GM19438 (cell line): ENCODE data around the gene ILDR2.

Experiments used
- ATAC-seq: cut with Tn5 transposase; IDR thresholded peaks from one replicate; pipeline ENCODE4 v1.9.1; 2021; ENCODE audit warnings: low read depth; ENCODE audit not compliant: unreplicated experiment

ILDR2 gene

DNA sequence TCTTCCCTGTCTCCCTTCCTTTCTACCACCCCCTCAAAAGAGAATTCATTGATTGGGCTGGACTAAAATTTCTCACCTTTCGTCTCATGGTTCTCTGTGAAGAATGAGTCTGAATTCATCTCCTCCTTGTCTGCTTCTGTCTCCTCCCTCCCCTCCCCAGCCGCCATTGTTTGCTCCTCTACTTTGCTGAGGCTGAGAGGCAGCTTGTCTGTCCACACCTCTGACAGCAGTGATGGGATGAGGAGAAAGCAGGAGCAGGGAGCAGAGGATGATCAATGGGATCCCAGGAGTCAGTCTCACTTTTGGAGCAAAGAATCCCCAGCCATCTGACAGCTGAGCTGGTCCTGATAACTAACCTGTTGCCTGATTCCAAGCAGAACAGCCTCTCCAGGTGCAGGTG lies 2.5 kb downstream of the ILDR2 start:
- no peak for ATAC-seq

DNA sequence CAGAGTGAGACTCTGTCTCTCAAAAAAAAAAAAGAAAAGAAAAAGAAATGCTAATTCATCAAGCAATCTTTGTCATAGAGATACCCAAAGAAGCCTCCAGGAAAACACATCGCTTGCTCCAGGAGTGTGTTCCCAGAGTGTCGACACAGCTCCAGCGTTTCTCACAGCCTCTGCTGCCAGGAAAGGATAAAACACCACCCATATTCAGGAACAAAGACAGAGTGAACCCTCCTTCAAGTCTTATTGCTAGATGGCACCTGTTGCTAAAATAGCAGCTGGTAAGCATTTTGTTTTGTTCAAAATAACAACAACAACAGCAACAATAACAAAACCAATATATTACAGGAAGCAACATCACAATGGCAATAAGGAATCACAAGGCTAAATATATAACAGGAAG lies 3.1 kb downstream of the ILDR2 start:
- no peak for ATAC-seq

DNA sequence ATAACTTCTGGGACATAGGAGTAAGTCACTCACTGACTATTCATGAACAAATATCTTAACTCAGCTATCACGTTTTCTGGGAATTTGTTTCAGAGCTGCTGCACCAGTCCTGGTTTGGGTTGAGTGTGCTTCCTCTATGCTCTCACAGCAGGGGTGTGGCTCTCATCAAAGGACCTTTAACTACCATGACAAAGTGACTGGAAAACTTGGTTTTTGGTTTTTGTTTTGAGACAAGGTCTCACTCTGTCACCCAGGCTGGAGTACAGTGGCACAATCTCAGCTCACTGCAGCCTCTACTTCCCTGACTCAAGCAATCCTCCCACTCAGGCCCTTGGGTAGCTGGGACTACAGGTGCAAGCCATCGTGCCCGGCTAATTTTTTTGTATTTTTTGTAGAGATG lies 4.1 kb downstream of the ILDR2 start:
- no peak for ATAC-seq

DNA sequence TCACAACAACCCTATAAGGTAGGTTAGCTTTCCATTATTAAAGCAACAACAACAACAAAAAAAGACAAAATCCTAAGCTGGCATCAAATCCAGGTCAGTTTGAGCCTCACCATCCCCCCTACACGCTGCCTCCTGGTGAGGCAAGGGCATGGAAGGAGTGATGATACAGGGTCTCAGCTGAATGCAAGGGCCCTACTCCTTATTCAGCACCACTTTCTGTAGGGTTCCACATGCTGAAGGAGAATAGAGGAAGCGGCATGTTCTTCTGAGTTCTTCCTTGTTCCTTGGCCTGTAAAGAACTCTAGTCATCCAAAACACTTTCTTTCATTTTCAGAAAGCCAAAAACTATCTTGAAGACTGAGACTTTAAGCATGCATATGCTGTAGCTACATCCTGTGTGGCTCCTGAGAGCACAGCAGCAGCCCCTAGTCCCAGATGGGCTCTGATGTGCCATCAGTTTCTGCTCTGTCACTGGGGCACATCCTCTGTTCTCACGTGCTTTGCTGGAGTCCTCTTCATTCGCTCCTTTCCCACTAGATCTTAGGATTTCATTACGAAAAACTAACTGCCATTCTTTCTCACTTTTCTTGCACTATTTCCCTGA lies 6.2 kb downstream of the ILDR2 start:
- peak; percentile 86 for ATAC-seq

DNA sequence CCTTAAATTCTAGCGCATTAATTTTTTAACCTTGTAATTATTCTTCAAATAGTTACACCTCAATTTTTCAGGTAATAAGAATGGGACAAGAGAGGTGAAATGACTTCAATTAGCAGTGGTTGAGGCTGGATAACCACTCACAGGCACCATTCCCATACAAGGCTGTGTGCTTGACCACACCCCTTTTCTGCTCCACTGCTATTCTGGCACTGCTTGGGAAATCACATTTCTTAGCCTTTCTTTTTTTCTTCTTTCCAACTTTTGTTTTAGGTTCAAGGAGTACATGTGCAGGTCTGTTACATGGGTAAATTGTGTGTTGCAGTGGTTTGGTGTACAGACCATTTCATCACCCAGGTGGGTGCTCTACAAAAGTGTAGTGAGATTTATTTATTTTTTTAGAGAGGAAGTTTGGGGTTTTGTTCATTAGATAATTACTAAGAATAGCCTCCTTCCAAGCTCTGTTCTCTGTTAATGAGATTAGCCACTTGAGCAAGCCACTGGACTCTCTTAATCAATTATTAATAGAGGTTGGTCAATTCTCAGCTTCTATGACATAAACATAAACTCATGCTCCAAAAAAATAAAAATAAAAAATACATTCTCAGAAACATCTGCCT lies 14.4 kb downstream of the ILDR2 start:
- ATAC-seq: peak; percentile 58

DNA sequence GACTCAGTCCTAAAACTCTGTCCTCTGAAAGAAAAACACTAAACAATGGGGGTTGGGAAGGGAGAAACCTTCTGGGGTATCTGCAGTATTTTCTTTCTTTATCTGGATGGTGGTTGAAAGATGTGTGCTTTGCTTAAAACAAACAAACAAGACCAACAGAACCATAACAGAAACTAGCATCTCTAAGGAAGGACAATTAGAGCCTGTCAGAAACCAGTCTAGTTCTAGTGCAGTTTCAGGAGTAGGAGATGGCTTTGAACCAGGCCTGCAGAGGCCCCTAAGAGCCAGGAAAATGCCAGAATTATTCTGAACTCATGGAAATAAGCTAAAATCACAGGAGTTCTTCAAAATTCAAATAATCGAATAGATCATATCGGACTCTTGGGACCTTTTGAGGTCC lies 18.5 kb downstream of the ILDR2 start:
- peak; percentile 59 for ATAC-seq

DNA sequence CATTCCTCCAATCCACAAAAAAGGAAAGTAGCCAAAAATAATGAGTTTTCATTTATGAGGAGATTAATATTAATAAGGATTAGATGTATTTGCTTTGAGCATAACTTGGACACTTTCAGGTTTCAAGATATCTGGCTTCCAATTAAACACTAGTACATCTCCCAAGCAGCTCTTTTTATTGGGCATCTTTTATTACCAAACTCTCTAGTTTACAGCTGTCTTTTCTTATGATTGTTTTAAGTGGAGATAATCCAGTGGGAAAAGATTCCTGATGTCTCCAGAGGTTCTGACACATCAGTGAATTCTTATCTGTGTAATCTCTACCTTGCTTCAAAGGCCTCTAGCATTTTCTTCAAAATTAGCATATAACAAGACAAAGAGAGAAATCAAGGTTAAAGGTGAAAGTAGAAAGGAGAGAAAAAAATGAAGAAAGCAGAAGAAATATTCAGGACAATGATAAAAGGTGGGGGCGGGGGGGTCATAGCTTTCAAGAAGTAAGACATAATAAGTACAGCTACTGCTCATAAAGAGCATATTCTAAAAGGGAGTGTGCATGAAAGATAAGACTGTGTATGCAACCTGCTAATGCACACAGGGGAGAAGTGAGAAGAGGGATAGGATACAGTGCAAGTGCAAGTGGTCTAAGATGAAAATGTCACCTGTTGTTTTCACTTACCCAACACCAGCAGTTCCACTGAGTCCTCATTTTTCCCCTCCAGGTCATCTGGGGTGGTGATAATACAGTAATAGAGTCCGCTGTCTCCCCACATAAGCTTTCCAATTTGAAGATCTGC lies 19.1 kb downstream of the ILDR2 start:
- peak; percentile 39 for ATAC-seq

DNA sequence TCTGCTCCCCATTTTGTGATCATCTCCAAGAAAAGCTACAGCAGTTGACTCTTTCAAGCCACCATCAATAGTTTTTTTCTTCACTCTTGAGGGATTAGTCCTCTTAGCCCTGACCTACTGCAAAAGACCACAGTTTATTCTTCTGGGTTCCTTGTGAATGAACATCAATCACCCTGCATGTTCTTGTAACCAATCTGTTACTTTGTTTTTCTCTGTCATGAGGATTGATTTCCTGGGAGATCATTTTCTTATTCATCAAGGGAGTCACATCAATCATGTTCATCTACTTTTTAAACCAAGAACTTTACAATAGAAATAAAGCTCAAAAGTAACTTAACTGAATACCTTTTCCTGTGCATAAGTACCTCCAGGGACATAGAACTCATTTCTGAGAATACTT lies 21.8 kb downstream of the ILDR2 start:
- no peak for ATAC-seq

DNA sequence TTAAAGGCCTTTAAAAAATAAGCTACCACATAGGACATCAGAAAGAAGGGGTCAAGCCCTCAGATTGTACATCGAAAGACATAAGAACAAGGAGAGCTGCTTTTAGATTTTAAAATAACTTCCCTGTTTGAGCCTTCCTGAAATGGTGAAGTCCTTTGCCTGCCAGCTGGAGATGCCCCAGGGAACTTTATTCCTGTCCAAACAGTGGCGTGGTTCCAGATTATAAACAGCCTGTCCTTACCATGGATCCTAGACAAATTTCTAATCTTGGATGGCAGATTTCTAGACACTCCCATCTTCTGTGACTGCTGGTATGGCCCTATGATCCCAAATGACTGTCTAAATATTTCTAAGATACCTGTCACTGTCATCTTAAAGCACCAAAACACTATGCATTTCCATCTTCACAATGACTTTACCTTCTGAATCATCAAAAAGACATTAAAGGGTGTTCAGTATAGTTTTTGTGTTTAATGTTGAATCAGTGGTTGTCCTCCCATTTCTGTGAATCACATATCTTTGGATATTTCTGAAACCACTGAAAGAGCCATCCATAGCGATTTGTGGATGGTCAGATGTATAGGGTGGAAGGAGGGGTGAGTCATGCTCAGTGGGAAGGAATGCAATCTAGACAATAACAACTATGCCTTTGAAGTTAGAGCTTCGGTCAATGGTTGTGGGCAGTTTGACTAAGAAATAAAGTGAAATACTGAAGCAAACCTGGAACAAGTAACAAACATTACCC lies 23.2 kb downstream of the ILDR2 start:
- no peak for ATAC-seq

DNA sequence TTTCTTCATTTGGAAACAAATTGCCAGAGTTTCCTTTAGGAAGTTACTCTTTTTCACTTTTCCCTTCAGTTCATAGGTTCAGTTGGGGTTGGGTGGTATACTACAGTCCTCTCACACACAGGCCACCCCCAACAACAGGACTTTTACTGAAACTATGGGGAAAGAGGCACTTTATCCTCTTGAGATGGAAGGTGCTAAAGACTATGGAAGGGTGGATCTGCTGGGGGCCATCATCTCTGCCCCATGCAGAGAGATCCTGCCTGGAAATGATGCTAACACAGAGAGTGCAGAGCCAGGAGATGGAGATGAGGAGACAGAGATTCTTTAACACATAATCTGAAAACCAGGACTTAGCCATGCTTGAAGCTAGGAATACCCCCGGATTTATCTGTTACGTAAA lies 24.3 kb downstream of the ILDR2 start:
- no peak for ATAC-seq

DNA sequence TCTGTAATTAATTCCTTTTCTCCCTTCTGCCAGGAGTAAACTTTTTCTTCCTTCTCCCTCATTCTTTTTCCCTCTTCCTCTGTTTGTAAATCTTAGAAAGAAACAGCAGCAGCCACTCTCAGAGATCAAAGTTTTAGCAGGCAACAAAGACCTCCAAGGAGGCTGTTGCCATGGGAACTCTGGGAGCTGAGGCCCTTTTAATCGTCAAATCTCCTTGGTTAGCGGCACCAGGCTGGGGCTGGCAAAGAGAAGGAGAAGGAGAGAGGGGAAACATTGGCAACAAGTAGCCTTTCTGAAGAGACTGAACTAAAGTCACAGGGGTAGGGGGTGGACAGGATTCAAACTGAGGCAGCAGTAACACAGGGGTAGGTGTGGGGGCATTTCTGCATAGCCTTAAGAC lies 25.2 kb downstream of the ILDR2 start:
- ATAC-seq: no peak

DNA sequence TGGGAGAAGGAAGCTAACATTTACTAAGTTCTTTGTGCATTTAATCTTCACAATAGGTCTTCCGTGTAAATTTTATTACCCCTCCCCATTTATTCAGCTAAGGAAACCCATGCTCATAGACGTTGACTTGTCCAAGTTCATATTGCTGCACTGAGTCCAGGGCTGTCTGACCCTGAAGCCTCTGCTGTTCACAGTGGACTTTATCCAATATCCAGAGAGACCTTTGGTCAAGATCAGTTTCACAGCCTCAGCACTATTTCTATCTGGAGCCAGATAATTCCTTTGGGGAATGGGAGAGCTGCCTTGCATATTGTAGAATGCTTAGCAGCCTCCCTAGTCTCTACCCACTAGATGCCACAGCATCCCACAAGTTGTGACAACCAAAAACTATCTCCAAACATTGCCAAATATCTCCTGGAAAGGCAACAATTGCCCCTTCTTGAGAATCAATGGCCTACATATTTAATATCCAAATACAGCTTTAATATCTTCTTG lies 26.4 kb downstream of the ILDR2 start:
- no peak for ATAC-seq

DNA sequence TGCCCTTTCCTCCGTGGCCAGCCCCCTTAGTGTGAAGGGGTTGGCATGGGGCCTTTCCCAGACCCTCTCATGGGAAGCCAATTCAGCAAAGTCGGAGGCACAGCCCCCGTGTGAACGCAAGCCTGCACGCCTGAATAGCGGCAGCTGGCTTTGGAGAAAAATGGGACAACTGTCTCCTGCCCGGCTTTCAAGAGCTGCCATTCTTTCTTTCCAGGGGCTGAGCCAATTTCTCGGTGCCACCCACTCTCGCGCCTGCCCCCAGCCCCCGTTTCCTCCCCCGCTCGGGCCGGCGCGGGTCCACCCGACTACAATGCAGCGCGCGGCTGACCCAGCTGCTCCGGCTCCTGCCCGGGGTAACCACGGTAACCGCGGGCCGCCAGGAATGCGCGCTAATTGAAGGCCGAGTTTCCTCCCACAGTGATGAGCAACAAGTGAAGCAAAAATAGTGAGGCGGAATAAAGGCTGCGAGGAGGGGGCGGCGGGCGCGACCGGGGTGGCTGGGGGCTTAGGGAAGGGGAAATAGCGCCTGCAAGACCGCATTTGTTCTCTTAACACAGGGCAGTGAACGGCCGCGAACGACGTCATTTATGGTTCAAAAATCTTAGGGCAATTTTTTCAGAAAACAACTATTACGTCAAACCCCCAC lies 27.8 kb downstream of the ILDR2 start:
- peak; percentile 87 for ATAC-seq

DNA sequence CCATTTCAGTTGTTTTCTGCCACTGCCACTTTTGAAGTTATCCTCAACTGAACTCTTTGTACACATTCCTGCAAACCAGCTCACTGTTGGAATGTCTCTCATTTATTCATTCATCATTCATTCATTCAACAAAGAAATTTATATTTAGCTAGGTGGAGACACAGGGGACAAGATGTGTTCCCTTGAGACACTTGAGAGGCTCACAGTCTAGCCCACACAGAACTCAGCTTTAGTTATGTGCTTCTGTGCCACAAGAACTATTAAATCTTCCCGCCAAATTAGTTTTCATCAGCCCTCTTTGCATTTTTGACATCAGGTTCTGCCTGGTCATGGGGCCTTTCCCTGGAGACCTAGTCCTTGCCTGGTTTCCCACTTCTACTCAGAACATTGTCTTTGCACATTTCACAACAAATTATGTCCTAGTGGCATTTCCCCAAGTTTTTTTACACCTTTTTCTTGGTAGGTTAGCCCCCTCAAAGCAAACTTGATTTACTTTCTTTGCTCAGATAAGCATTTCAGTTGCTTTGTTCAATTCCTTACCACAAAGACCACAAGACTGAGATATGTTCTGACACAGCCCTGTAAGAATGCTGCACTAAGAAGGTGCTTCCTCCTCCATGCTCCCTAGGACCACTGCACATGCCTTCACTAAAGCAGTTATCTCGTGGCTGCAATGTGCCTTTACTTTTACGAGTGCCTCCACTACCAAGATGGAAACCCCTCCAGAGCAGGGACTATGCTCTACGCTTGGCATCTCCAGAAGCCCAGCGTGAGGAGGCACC lies 31.0 kb downstream of the ILDR2 start:
- no peak for ATAC-seq

DNA sequence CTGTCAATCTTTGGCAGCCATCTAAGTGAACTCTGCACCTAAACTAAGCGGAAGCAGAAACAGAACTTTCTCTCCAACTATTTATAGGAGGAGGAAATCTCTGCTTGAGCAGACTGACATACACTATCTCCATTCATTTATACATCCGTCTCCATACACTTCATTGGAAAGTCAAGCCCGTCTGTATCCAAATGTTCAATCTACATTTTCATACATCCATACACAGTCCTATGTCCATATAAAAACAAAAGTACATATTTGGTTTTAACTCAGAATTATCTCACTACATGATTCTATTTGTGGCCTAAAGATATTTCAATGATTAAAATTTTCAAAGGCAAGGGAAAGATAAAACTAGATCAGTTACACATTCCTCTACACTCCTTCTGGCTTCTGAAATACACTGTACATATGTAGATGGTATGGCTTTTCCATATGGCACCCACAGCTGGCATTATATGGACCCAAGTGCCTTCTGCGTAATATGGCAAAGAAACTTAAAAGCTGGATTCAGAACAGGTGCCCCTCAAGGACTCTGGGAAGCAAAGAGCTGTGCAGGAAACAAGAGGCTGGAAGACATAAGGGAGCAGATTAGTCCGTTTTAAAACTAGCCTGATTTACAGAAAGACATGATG lies 35.5 kb downstream of the ILDR2 start:
- ATAC-seq: no peak

DNA sequence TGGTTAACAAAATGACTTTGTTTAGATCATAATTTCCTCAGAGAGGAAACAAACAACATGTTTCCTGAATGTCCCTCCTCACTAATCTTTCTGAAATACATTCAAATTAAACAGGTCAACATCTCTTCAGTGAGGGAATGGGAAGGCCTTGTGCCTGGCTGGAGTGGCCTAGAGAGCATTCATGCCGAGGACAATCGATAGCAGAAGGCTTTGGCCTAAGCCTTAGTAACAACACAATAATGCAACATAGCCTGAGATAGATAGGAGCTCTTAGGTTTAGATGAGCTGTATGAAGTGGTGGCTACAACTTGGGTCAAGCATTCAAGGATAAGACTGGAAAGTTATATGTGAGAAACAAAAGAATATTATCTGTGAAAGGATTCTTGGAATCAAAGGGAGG lies 37.4 kb downstream of the ILDR2 start:
- no peak for ATAC-seq

DNA sequence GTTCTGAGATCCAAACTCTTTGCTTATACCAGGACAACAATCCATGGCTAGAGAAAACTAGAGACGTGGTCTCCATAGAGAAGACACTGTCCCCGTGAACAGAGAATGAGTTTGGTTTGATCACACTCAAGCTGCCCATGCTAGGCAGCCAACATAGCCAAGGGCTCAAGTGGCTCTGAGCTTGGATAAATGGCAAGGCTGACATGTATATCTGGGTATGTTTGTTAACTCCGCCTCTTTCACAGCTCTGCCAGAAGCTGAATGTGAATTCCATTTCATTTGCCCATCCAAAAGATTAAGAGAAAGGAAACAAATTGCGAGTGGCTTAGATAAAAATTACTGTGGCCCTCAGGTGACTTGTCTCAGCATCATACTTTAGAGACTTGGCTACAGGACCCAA lies 38.0 kb downstream of the ILDR2 start:
- ATAC-seq: no peak

DNA sequence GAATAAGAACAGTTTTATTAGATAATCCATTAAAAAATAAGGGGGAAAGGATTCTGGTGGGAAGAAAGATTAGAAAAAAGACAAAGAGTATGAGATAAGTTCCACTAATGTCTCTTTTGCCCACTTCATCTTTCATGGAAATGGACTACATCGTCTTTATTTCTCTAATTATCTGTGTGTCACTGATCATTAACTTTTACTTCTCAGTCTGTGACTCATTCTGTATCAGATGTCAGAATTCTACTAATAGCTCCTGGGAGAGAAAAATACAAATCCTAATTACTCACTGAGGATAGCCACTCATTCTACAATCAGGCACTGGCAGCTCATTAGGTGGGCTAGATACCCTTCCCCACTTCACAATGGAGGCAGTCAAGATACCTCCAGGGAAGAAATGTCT lies 41.7 kb downstream of the ILDR2 start:
- peak; percentile 71 for ATAC-seq

DNA sequence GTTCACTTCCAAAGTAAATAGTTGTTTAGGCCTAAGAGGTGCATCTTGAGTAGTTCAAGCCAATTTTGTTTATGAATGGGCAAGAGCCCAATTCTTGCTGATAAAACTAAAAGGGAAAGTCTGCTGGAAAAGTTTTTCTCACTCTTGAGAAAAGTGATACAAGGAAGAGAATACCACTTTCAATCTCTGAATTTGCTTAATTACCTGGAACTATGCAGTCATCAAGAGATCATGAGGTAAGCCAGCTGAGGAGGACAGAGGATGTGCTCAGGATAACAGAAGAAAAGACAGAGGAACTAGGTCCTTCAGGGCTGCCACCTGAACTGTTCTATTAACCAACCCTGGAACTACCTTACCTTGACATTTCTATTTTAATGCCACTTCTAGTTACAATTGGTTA lies 42.2 kb downstream of the ILDR2 start:
- ATAC-seq: no peak
